HepG2 (cell line): Measurements from ENCODE around the gene ANKIB1. TPM values are rescaled to one million over a fixed set of nuclear protein-coding genes. Genes with fewer than 3 reads are reported as not detected.

Experiments used
- ATAC-seq: fragments of 200-7000 bp; cut with Tn5 transposase; 3 replicates; pipeline ENCODE4 v1.9.1; 2020; ENCODE audit warnings: mild to moderate bottlenecking, moderate library complexity
- BruUV-seq: library from RNA; stranded (reverse); fragments of 400-500 nt; replicated peaks from 2 replicates; lab custom pipeline; 2021; lab: Mats Ljungman, UMichigan
- CTCF ChIA-PET: fragments of 300-600 bp; formaldehyde crosslinking; extraction: SDS; loops from one replicate; lab custom pipeline; 2021; ENCODE audit warnings: low total read pairs, inconsistent platforms, low intra/inter-chr PET ratio; lab: Yijun Ruan, JAX
- POLR2A ChIA-PET: fragments of 350-600 bp; sonication (Branson Sonifier 250); formaldehyde crosslinking; loops from one replicate; lab custom pipeline; 2020; ENCODE audit warnings: antibody characterized with exemption, inconsistent platforms; lab: Yijun Ruan, JAX
- DNase-seq: peaks from one replicate; pipeline ENCODE4 v3.0.0-alpha.2; 2015; ENCODE audit warnings: low spot score
- FAIRE-seq: peaks from 3 replicates; lab custom pipeline; 2011; peaks lifted over from hg19 to GRCh38; lab: Jason Lieb, UNC
- H2AFZ ChIP-seq: one replicate; pipeline ENCODE4 v1.6.1; 2011; ENCODE audit warnings: low read length, inconsistent platforms
- H3K27ac ChIP-seq: fragments of 300-600 bp; 3 replicates; pipeline ENCODE4 v1.8.0; 2011; ENCODE audit warnings: mixed run types, mild to moderate bottlenecking, mixed read lengths, low read length, inconsistent platforms; ENCODE audit not compliant: insufficient read depth; ENCODE audit errors: extremely low read length
- H3K27me3 ChIP-seq, 2 experiments: fragments of 200-600 bp in 1 of 2; 2 replicates in 1 of 2; 3 replicates in 1 of 2; pipeline versions ENCODE4 v1.6.0 to v1.8.0; 2011; ENCODE audit warnings: low read length in 2 of 2, mild to moderate bottlenecking in 2 of 2, moderate library complexity in 2 of 2, inconsistent platforms in 1 of 2; ENCODE audit not compliant: insufficient read depth in 2 of 2, control insufficient read depth in 1 of 2
- H3K36me3 ChIP-seq, 2 experiments: fragments of 200-600 bp in 1 of 2; replicated peaks in 1 of 2; 2 replicates in 1 of 2; 3 replicates in 1 of 2; pipeline versions ENCODE4 v1.5.1 to v1.8.0; 2011; ENCODE audit warnings: low read length in 2 of 2, inconsistent platforms in 1 of 2; ENCODE audit not compliant: insufficient read depth in 2 of 2, control insufficient read depth in 1 of 2
- H3K4me1 ChIP-seq: 2 replicates; pipeline ENCODE4 v1.5.1; 2012; ENCODE audit warnings: low read length, inconsistent platforms; ENCODE audit not compliant: insufficient read depth
- H3K4me2 ChIP-seq: 2 replicates; pipeline ENCODE4 v1.6.0; 2011; ENCODE audit warnings: low read depth, low read length, inconsistent platforms
- H3K4me3 ChIP-seq, 3 experiments: fragments of 200-600 bp in 1 of 3; sonication (generic), shearing (Covaris generic) in 1 of 3; replicated peaks in 1 of 3; 2 replicates each; pipeline ENCODE4 v1.5.1; 2011 to 2016; ENCODE audit warnings: low read length in 3 of 3, inconsistent platforms in 2 of 3, low read depth in 2 of 3, mild to moderate bottlenecking in 2 of 3, control low read depth in 1 of 3, mixed read lengths in 1 of 3; ENCODE audit not compliant: insufficient read depth in 1 of 3
- H3K79me2 ChIP-seq: one replicate; pipeline ENCODE4 v1.6.1; 2011; ENCODE audit warnings: low read length, inconsistent platforms; ENCODE audit not compliant: insufficient read depth
- H3K9ac ChIP-seq: 2 replicates; pipeline ENCODE4 v1.6.0; 2011; ENCODE audit warnings: mild to moderate bottlenecking, low read depth, low read length, inconsistent platforms; ENCODE audit not compliant: insufficient read depth
- H3K9me3 ChIP-seq: 2 replicates; pipeline ENCODE4 v1.5.1; 2012; ENCODE audit warnings: mild to moderate bottlenecking, low read length
- H4K20me1 ChIP-seq: 2 replicates; pipeline ENCODE4 v1.6.0; 2011; ENCODE audit warnings: inconsistent platforms, mild to moderate bottlenecking, low read length, moderate library complexity; ENCODE audit not compliant: insufficient read depth
- MXD4 ChIP-seq: IDR thresholded peaks from 2 replicates; pipeline ENCODE4 v1.6.1; 2016; ENCODE audit warnings: mild to moderate bottlenecking, missing biosample characterization, missing genetic modification reagents
- PAXIP1 ChIP-seq: sonication (generic); formaldehyde crosslinking; conservative IDR thresholded peaks from 2 replicates; pipeline ENCODE4 v1.4.0; 2020; ENCODE audit warnings: mild to moderate bottlenecking, missing genetic modification reagents, moderate library complexity
- PRPF4 ChIP-seq: fragments of 200-400 bp; formaldehyde crosslinking; IDR thresholded peaks from 2 replicates; pipeline ENCODE4 v1.6.1; 2016; ENCODE audit warnings: low read length, low read depth; ENCODE audit not compliant: poor library complexity, severe bottlenecking
- SAP130 ChIP-seq: IDR thresholded peaks from 2 replicates; pipeline ENCODE4 v1.6.1; 2016; ENCODE audit warnings: low read depth
- SRSF1 ChIP-seq: fragments of 200-400 bp; formaldehyde crosslinking; optimal IDR thresholded peaks from 2 replicates; pipeline ENCODE3; 2017; ENCODE audit warnings: mild to moderate bottlenecking, low read depth, low read length, moderate library complexity
- XRCC5 ChIP-seq: fragments of 200-400 bp; formaldehyde crosslinking; optimal IDR thresholded peaks from 2 replicates; pipeline ENCODE3; 2017; ENCODE audit warnings: mild to moderate bottlenecking, low read length
- ZKSCAN1 ChIP-seq: fragments of 150-350 bp; IDR thresholded peaks from 2 replicates; pipeline ENCODE4 v1.6.1; 2014; ENCODE audit warnings: low read length
- ZMYM3 ChIP-seq: sonication (generic); formaldehyde crosslinking; IDR thresholded peaks from 2 replicates; pipeline ENCODE4 v1.5.1; 2020; ENCODE audit warnings: mild to moderate bottlenecking, missing genetic modification reagents
- ZNF282 ChIP-seq: fragments of 450-650 bp; IDR thresholded peaks from 2 replicates; pipeline ENCODE4 v1.6.1; 2018; ENCODE audit not compliant: partially characterized antibody
- WGBS: methylation state at CpG from one replicate; pipeline ENCODE4 v1.1.6; 2017; ENCODE audit warnings: low lambda C conversion rate; 5-methylcytosine and 5-hydroxymethylcytosine counted together
- in situ Hi-C: cut with HindIII; loops from 2 replicates; pipeline ENCODE4 v1.10.0; 2017; ENCODE audit warnings: low pct_unique_long_range_greater_than_20kb; ENCODE audit not compliant: extremely low pct_ligation_motif_present
- intact Hi-C: fragments of 100-400 bp; cut with micrococcal nuclease; formaldehyde crosslinking; loops from one replicate; pipeline ENCODE4 v1.10.0; 2022; ENCODE audit not compliant: unreplicated experiment
- polyA plus RNA-seq, 8 experiments: library from polyadenylated mRNA; depleted of rRNA in 3 of 8; stranded (reverse) in 7 of 8; unstranded in 1 of 8; fragments of >200 nt; fragmentation: Illumina TruSeq in 4 of 8; extraction: Trizol in 4 of 8; gene quantifications; 2 replicates each; pipeline versions ENCODE4 v1.2.1 to v1.2.3, GENCODE V29; 2011 to 2016; ENCODE audit warnings: low read depth in 4 of 8, missing spikeins in 1 of 8, mixed read lengths in 1 of 8; ENCODE audit not compliant: insufficient read depth in 1 of 8
- total RNA-seq, 5 experiments: library from RNA; depleted of rRNA; stranded (reverse); fragments of >200 nt; fragmentation: Illumina TruSeq; extraction: Trizol; gene quantifications; 2 replicates each; pipeline ENCODE4 v1.2.3, GENCODE V29; 2016; ENCODE audit warnings: low read depth in 1 of 5
- TF ChIP-seq, protein P1 (sequence below): IDR thresholded peaks from 2 replicates; pipeline ENCODE4 v1.6.1; 2016; ENCODE audit warnings: missing compliant biosample characterization, missing genetic modification reagents, borderline replicate concordance
- TF ChIP-seq, protein P2 (sequence below): sonication (generic); formaldehyde crosslinking; IDR thresholded peaks from 2 replicates; pipeline ENCODE4 v1.4.0; 2020; ENCODE audit warnings: missing genetic modification reagents, low read depth, mild to moderate bottlenecking, borderline replicate concordance

The ANKIB1 gene
- total and polyA plus RNA-seq, 2 of the 13 experiments (the other 11 are each of a cell fraction or from before 2014, with no cell fraction given), result 28.7 to 29.6 TPM

- ATAC-seq (no peak), DNase-seq (no peak), FAIRE-seq (no peak)
- Histone ChIP-seq H3K27me3 (peaks cover 0 to 3% of the 10 kb centered on the region in 2 experiments; a peak in 1 of 5 replicates), H3K27ac (no peak overlapping the region), H3K4me3 (no peak overlapping the region), H3K36me3 (no peaks in the 10 kb centered on the region), H3K4me2 (no peak overlapping the region), H4K20me1 (no peaks in the 10 kb centered on the region), H3K79me2 (no peaks in the 10 kb centered on the region), H3K4me1 (peaks cover 1% of the 10 kb centered on the region), H3K9ac (no peak overlapping the region), H3K9me3 (no peaks in the 10 kb centered on the region), H2AFZ (no peak overlapping the region)
- in situ Hi-C loops (loop anchor here (25.0 kb wide), 1 partner anchor 625 kb away; no protein-coding TSS in a partner anchor), intact Hi-C loops (no loop called here)
- TF ChIP-seq ZMYM3 (CRISPR knock-in tag), result no peak
- no peak for TF ChIP-seq ZNF282
- 55% methylated on average over 5 of the region's 7 CpGs for WGBS
- ChIA-PET POLR2A (no interaction called here), CTCF (no interaction called here)
- BruUV-seq, result no TSS peak
Observed at GRCh38 chr7:92436612-92437445, 191.1 kb downstream of the ANKIB1 start.

DNA sequence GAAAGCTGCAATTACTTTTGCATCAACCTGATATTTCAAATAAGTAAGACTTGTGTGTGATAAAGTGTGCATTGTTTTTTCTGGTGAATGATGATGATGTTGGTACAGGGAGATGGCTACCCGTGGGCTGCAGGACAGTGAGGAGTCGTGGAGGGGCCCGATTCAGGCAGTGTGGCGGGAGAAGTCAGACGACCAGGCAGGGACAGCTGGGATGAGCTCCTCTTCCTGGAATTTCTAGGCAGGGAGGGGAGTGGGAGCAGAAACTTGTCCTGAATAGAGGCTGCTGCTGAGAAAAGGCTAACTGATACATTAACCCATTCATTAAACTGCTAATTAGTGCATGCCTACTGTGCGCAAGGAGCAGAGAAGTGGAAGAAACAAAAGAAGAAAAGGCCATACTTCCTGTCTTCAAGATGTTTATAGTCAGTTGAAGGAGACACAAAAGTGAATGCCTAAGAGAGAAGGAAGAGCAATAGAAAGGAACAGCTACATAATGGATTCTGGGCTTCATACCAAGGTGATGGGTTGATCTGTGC is 192.2 kb downstream of the ANKIB1 start:
- POLR2A ChIA-PET, result no interaction called here
- Histone ChIP-seq H3K79me2 (no peaks in the 10 kb centered on the region), H3K9ac (no peak overlapping the region), H3K27me3 (peaks cover 0 to 3% of the 10 kb centered on the region in 2 experiments; a peak in 1 of 5 replicates), H3K36me3 (no peaks in the 10 kb centered on the region), H4K20me1 (no peaks in the 10 kb centered on the region), H3K4me3 (no peak overlapping the region), H2AFZ (no peak overlapping the region), H3K4me2 (no peak overlapping the region), H3K27ac (no peak overlapping the region), H3K4me1 (peaks cover 13% of the 10 kb centered on the region), H3K9me3 (no peaks in the 10 kb centered on the region)
- intact Hi-C loops (no loop called here), in situ Hi-C loops (loop anchor here (25.0 kb wide), 1 partner anchor 624 kb away; no protein-coding TSS in a partner anchor)
- 55% methylated on average over 6 of the region's 6 CpGs for WGBS
- CTCF ChIA-PET, result no interaction called here
- DNase-seq (no peak), FAIRE-seq (no peak), ATAC-seq (no peak)
- no TSS peak for BruUV-seq
- TF ChIP-seq ZKSCAN1, result no peak
- no peak for TF ChIP-seq PRPF4
- TF ChIP-seq MXD4 (CRISPR knock-in tag), result no peak
- TF ChIP-seq, protein P1, sequence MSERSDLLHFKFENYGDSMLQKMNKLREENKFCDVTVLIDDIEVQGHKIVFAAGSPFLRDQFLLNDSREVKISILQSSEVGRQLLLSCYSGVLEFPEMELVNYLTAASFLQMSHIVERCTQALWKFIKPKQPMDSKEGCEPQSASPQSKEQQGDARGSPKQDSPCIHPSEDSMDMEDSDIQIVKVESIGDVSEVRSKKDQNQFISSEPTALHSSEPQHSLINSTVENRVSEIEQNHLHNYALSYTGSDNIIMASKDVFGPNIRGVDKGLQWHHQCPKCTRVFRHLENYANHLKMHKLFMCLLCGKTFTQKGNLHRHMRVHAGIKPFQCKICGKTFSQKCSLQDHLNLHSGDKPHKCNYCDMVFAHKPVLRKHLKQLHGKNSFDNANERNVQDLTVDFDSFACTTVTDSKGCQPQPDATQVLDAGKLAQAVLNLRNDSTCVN (CRISPR knock-in tag), result no peak
- TF ChIP-seq, protein P2, sequence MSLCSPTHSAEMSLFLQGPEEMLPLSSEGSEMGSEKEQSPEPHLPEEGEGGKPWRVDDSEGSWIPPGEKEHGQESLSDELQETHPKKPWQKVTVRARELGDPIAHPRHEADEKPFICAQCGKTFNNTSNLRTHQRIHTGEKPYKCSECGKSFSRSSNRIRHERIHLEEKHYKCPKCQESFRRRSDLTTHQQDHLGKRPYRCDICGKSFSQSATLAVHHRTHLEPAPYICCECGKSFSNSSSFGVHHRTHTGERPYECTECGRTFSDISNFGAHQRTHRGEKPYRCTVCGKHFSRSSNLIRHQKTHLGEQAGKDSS (CRISPR knock-in tag), result no peak
- TF ChIP-seq SAP130, result no peak
- TF ChIP-seq PAXIP1 (CRISPR knock-in tag), result no peak
- TF ChIP-seq XRCC5, result no peak
- TF ChIP-seq SRSF1, result no peak
